GM19463 (cell line): ENCODE measurements around the gene PCK2.
A peak's percentile ranks its signal among the peaks of the same experiment; 100 is the strongest.
"Not testable (repeated sequence)": the region's sequence is repeated elsewhere in the genome, so short reads cannot be mapped to it uniquely, and the experiment has no call there.

Experiments
- ATAC-seq: cut with Tn5 transposase; IDR thresholded peaks from one replicate; pipeline ENCODE4 v1.9.1; 2021; ENCODE audit warnings: mild to moderate bottlenecking, moderate library complexity; ENCODE audit not compliant: unreplicated experiment

PCK2 gene

DNA sequence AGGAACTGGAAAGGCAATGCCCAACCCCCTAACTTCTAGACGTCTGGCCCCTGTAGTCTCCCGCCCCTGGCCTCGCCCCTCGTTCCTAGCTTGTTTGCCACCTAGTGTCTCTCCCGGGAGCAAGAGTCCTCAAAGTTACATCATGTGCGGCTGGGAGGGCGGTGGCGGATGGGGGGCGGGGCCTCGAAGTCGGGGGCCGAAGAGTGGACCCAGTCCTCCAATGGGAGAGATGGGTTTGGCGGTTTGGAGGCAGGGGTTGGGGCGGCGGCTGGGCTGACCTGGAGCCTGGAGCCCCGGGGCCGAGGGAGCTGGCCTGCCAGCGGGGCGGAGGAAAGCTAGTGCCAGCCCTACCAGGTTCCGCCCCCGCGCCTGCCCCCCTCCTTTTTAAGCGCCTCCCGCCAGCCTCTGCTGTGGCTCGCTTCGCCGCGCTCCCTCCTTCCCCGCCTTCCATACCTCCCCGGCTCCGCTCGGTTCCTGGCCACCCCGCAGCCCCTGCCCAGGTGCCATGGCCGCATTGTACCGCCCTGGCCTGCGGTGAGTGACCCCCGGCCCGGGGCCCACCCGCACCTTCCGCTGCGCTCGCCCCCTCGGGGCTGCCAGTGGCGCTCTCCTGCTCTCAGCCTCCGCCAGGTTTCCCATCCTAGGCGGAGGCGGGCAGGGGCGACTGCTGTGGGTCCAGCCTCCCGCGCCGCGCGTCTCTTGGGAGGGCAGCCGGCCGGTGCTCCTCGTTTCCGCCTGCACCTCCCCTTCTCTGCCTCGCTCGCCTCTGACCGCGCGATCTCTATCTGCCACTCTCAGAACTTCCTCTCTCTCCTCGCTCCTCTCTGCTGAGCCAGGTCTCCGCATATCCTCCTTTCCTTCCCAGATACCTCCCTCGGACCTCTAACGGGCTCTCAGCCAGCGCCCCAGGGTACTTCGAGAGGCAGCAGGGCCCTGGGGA is at the start of gene PCK2:
Gene PCK2, plus strand, starts transcription at position 411 of the 940 bp plus-strand sequence. Its CDS starts 95 bp downstream, at position 506.
- ATAC-seq, result peak; percentile 57

DNA sequence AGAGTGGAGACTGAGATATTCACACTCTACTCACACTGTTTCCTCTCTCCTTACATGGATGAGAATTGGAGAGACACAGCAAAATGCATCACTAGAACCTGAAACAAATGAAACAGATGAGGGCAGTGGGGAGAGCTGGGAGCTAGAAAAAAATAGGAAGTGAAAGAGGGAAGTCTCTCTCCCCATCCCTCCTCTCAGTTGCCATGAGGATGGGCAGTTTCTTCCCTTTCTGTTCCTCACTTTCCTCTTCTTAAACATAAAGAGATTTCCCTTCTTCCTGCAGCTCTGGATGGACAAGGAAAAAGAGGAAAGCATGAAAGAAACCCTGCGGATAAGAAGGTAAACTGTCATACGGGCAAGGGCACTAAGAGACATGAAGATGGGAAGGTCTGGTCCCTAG is 45.1 kb upstream of the PCK2 start:
- not testable (repeated sequence) for ATAC-seq

DNA sequence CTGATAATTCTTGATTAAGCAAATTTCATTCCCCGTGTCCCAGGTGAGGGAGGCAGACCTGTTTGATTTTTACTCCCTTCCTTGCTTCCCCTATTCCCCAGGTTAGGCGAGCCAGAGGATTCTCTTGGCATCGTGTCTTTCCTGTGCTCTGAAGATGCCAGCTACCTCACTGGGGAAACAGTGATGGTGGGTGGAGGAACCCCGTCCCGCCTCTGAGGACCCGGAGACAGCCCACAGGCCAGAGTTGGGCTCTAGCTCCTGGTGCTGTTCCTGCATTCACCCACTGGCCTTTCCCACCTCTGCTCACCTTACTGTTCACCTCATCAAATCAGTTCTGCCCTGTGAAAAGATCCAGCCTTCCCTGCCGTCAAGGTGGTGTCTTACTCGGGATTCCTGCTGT is 43.4 kb upstream of the PCK2 start:
- ATAC-seq, result not testable (repeated sequence)

DNA sequence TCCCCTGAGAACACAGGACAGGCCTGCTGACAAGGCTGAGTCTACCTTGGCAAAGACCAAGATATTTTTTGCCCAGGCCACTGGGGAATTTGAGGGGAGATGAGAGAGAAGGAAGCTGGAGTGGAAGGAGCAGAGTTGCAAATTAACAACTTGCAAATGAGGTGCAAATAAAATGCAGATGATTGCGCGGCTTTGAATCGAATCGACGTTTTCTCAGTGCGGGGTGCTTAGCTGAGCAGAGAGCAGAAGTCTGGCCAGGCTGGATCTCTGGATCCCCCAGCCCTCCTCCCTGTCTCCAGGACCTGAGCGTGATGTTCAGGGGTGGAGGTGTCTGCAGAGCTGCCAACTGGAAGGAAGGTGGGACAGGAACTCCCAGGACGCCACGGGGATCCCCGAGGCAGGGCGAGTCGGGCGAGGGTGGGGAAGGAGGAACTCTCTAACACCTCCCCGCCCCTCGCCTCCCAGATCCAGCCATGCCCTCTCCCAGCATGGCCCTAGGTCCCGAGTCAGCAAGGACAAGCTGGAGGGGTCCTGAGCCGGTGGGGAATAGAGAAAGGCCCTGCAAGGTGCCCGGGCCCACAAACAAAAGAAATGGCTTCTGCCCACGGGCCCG is 42.8 kb upstream of the PCK2 start:
- peak; percentile 19 for ATAC-seq

DNA sequence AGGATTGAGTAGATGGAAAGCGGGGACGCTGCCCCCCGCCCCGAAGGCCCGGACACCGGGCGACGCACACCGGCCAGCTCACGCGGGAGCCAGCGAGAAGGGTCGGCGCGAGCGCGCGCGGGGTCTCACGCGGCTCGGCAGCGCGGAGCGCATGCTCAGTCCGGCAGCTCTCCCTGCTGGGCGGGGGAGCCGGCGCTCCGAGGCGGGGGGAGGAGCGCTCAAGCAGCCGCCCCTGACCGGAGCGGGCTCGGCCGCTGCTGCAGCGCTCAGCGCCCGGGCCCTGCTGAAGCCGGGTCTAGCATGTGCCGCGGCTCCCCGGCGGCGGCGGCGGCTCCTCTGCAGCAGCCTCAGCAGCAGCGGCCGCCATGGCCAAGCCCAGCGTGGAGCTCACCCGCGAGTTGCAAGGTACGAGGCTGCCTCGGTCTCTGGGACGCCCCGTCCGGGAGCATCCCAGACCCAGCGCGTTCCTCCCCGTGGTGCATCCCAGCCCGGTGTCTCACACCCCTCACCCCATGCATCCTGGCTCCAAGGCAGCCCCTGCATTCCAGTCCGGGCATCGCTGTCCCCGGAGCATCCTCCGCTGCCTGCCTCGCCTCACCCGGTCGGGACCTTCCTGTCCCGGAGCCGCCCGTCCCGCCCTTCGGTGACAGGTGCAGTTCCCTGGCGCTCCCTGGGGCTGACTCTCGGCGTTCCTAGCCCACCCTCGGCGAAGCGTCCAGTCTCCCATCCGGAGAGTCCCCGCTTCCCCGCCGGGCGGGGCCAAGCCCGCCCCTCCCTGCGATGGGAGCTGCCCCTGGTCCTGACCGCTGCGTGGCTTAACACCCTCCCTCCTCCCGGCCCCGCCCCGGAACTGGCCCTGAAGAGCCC is 42.1 kb upstream of the PCK2 start, which contains the start of gene CARMIL3:
Gene CARMIL3, plus strand, starts transcription at position 221 of the 867 bp plus-strand sequence. Its CDS starts 145 bp downstream, at position 366.
- peak; percentile 80 for ATAC-seq

DNA sequence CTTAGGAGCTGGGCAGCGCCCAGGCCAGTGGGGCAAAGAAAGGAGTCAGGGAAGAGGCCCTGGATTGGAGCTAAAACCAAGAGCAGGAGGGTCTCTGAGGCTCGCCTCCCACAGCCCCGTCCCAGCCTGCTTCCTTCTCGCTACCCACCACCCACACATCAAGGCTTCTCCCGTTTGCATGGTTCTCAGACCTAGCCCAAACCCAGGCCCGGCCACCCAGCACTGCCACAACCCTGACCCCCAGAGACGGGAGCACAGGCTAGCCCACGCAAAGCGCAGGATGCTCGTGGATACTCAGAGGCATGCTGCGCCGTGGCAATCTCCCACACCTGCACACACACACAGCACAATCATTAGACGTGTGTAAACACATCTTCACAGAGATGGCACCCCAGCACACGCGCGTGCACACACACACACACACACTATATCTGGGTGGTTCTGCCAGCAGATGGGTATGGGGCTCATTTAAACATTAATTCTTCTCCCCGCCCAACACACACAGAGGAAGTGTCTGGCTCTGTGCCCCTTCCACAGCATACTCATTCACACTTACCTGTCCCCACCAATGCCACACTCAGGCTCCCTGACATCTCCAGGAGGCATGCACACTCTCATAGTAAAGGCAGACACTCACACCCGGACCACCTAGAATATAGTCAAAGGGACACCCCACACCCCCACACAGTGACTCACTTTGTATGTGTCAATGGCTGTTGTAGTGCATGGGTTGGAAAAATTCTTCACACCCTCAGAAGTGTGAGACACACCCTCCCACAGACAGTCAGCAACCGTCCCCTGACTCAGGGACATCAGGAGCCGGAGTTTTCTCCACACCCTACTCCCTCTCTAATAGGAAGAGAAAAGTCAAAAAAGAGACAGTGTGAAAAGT is 41.2 kb upstream of the PCK2 start:
- ATAC-seq, result no peak

DNA sequence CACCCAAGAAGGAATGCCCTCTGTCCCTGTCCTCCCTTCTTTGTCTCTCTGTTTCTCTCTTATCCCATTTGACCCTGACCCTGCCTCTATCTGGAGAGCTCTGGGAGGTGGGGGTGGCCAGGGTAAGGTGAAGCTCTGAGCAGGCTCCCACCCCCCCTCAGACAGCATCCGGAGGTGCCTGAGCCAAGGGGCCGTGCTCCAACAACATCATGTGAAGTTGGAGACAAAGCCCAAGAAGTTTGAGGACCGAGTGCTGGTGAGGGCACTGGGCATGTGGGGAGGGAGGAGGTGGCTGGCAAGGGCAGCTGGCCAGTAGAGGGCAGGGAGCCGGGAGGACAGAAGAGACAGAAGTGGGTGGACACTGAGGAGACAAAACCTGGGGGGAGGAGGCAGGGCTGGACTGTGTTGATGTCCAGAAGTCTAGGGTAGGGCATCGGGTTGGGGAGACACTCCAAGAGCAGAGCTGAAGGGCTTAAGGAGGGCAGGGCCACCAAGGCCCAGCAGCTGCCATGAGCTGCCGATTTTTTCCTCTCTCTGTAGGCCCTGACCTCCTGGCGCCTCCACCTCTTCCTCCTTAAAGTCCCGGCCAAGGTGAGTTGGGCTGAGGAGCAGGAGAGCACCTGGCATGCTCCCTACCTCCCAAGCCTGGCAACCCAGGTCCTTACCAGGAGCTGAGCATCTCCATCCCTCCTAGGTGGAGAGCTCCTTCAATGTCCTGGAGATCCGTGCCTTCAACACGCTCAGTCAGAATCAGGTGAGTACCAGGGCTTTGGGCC is 40.4 kb upstream of the PCK2 start:
- no peak for ATAC-seq

DNA sequence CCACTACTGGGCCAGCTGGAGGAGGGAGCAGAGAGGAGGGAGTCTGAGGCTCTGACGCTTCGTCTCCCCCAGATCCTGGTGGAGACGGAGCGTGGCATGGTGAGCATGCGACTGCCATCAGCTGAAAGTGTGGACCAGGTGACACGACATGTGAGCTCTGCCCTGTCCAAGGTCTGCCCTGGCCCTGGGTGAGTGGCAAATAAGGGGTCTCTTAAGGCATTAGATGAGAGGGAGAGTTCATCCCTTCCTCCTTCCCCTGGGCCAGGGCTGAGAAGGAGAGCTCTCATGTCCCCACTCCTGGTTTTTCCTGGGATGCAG is 39.8 kb upstream of the PCK2 start:
- no peak for ATAC-seq

DNA sequence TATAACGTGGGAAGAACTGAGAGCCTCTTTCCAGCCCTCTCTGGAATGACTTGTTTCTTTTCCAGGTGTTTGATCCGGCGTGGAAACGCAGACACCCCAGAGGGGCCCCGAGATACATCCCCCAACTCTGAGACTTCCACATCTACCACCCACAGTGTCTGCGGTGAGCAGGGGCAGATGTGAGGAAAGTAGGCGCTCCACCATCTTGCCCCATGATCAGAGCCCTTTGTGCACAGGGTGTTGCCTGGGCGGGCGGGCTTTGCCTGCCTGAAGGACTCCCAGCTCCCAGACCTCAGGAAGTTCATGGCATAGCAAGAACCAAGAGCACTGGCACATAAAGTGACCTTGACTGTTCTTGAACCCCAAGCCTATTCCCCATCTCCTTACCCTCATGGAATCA is 39.5 kb upstream of the PCK2 start:
- ATAC-seq, result no peak

DNA sequence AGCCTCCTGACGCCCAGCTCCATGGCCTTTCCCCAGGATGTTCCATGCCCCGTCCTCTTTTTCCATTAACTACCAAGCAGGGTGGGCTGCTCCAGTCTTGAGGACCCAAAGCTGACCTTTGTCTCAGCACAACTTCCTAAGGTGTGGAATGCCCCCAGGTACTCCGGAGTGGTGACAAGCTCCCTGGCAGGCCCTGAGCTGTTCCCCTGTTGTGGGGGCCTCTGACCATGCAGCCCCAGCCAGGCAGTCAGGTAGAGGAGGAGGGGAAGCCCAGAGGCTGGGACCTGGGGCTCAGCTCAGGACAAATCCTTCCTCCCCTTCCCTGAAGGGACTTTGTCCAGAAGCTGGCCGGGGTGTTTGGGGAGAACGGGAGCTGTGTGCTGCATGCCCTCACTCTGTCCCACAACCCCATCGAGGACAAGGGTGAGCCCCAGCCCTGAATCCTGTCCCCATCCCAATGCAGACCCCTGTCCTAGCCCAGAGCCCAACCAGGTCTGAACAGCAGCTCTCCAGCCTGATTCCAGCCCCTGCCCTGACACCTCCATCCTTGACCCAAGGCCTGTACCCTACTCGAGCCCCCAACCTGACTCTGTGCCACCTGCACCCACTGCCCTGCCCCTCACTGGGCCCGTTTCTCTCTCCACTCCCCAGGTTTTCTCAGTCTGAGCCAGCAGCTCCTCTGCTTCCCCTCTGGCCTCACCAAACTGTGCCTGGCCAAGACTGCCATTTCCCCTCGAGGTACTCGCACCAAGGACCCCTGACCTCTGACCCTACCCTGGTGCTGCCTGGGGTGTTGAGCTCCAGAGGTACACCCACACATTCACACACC is 37.9 kb upstream of the PCK2 start:
- ATAC-seq, result no peak

DNA sequence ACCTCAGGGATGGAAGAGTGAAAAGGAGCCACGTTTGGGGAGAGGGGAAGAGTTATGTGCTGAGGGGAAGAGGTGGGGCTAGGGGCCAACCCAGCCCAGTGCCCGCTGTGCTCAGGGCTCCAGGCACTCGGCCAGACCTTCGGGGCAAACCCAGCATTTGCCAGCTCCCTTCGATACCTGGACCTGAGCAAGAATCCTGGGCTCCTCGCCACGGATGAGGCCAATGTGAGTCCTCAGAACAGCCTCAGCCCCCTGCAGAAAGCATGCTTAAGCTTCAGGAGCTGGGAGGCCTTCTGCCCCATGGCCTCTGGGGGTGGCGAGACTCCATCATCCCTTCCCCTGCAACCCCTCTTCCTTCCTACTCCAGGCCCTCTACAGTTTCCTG is 37.3 kb upstream of the PCK2 start:
- ATAC-seq, result no peak

DNA sequence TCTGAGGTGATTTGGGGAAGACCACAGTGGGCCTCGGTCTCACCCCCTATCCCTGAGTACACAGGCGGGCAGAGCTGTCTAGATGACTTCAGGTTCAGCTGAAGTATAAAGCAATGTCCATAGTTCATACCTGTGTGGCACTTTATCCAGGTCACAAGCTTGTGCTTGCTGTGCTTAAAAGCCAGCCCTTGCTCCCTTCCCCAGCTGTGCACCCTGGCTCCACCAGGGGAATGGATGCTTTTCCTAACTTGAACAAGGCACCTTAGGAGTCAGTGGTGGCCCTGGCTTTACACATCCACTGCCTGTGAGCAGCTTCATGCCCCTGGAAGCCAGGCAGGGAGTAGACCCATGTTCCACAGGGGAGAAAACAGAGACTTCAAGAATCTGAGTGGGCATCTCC is 36.8 kb upstream of the PCK2 start:
- ATAC-seq, result no peak

DNA sequence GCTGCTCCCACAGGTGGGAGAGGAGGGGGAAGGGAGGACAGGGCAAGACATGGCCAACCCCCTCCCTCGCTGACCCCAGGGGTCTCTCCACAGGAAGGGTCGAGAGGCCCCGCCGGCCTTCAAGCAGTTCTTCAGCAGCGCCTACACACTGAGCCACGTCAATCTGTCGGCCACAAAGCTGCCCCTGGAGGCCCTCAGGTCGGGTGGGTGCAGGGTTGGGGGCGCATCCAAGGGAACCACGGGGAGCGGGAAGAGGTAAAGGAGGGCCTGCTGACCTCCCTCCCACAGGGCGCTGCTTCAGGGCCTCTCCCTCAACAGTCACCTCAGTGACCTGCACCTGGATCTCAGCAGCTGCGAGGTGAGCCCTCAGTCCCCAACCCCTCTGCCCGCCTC is 36.2 kb upstream of the PCK2 start:
- ATAC-seq, result no peak

DNA sequence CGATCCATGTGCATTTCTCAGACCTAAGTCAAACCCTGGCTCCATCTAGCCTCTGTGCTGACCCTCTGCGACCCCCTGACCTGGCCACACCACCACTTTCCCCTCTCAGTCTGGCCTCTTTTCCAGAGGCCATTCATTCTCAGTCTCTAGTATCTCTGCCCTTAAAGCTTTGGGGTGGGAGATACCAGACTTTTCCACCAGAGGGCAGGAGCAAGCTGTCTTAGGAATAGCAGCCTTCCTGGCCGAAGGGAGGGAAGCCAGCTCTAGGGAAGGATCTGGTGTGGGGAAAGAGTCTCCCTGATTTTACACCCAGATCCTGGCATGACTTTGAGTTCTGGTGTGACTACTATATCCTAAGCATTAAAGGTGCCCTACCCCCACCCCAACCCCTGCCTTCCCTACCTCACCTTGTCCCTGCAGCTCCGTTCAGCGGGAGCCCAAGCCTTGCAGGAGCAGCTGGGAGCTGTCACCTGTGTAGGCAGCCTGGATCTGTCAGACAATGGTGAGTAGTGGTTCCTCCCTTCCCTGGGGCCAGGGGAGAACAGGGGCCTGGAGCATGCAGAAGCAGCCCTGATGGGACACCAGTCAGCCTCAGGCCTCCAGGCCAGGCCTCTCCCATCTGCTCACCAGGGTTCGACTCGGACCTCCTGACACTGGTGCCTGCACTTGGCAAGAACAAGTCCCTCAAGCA is 35.7 kb upstream of the PCK2 start:
- ATAC-seq, result peak; percentile 72

DNA sequence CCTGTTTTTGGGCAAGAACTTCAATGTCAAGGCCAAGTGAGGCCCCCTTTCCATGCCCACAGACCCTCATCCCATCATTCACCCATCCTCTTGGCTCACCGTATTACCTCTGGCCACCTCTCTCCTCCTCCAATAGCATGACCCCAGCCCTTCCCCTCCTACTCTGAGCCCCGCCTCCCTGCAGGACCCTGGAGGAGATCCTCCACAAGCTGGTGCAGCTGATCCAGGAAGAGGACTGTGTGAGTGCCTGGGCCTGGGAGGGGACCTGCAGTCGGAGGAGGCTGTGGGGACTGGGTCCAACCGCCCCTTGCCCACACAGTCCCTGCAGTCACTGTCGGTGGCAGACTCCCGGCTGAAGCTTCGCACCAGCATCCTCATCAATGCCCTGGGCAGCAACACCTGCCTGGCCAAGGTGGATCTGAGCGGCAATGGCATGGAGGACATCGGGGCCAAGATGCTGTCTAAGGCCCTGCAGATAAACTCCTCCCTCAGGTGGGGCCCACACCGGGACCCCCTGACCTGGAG is 35.1 kb upstream of the PCK2 start:
- no peak for ATAC-seq

DNA sequence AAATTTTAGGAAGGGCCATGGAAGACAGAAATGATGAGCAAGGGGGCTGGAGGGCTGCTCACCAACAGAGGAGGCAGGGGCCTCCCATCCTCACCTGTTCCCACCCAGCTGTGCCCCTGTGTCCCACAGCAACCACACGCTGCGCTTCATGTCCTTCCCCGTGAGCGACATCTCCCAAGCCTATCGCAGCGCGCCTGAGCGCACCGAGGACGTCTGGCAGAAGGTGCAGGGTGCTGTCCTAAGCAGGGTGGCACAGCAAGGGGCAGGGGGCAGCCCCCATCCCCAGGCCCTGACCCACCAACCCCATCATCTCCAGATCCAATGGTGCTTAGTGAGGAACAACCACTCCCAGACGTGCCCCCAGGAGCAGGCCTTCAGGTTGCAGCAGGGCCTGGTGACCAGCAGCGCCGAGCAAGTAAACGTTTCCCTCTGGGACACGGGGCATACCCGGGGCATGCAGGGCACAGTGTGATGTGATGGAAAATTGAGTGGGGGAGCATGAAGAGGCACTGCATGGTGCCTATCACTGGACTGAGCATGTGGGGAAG is 34.2 kb upstream of the PCK2 start:
- no peak for ATAC-seq

DNA sequence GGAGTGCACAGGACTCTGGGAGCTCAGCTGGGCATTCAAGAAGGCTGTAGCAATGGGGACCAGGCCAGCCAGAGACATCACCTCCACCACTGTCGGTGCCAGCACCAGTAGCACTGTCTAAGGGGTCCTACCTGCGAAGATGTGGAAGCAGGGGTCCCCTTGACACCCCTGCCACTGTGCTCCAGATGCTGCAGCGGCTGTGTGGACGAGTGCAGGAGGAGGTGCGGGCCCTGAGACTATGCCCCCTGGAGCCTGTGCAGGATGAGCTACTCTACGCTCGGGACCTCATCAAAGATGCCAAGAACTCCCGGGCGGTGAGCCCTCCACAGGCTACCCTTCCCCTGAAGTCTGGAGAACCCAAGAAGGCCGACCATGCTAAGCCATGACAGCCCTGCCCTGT is 33.7 kb upstream of the PCK2 start:
- ATAC-seq, result no peak
